Neural progenitor cell (in vitro differentiated cells): ENCODE data around the gene CDC37L1.
A peak's percentile ranks its signal among the peaks of the same experiment; 100 is the strongest.

Source experiments
- EZH2phosphoT487 ChIP-seq: fragments of 200-600 bp; sonication (generic); IDR thresholded peaks from 2 replicates; pipeline ENCODE4 v1.6.1; 2017; ENCODE audit warnings: antibody characterized with exemption
- TF ChIP-seq, protein P1 (sequence below): fragments of 200-600 bp; sonication (generic); IDR thresholded peaks from 2 replicates; pipeline ENCODE4 v1.5.1; 2017; ENCODE audit warnings: antibody characterized with exemption, mild to moderate bottlenecking

GRCh38 chr9:4740638-4741364, 61.4 kb downstream of the CDC37L1 start, which contains the start of gene AK3:
- no peak for TF ChIP-seq EZH2phosphoT487
- TF ChIP-seq, protein P1, sequence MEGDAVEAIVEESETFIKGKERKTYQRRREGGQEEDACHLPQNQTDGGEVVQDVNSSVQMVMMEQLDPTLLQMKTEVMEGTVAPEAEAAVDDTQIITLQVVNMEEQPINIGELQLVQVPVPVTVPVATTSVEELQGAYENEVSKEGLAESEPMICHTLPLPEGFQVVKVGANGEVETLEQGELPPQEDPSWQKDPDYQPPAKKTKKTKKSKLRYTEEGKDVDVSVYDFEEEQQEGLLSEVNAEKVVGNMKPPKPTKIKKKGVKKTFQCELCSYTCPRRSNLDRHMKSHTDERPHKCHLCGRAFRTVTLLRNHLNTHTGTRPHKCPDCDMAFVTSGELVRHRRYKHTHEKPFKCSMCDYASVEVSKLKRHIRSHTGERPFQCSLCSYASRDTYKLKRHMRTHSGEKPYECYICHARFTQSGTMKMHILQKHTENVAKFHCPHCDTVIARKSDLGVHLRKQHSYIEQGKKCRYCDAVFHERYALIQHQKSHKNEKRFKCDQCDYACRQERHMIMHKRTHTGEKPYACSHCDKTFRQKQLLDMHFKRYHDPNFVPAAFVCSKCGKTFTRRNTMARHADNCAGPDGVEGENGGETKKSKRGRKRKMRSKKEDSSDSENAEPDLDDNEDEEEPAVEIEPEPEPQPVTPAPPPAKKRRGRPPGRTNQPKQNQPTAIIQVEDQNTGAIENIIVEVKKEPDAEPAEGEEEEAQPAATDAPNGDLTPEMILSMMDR = peak; percentile 21
